ENCODE data around the gene DHRS9.

Gene DHRS9

GRCh38 chr2:169073211-169073962, 4.0 kb downstream of the DHRS9 start (continued):
- TF ChIP-seq PATZ1 (CRISPR knock-in tag; IDR thresholded peaks at IDR 0.05; ENCODE audit: borderline replicate concordance) = no peak

GRCh38 chr2:169073963-169074751, 4.8 kb downstream of the DHRS9 start:
- TF ChIP-seq ARNTL (CRISPR knock-in tag; IDR thresholded peaks at IDR 0.05; ENCODE audit: borderline replicate concordance, low read depth) (no peak), CSDC2 (CRISPR knock-in tag; IDR thresholded peaks at IDR 0.05) (no peak), ZNF8 (CRISPR knock-in tag; IDR thresholded peaks at IDR 0.05) (no peak), TCF4 (CRISPR knock-in tag; IDR thresholded peaks at IDR 0.05; ENCODE audit: borderline replicate concordance) (no peak), ZNF70 (CRISPR knock-in tag; IDR thresholded peaks at IDR 0.05) (no peak), OSR1 (CRISPR knock-in tag; IDR thresholded peaks at IDR 0.05) (no peak), BACH2 (CRISPR knock-in tag; IDR thresholded peaks at IDR 0.05; ENCODE audit: borderline replicate concordance) (no peak), TOX (CRISPR knock-in tag; IDR thresholded peaks at IDR 0.05; ENCODE audit: borderline replicate concordance) (no peak), ESRRG (CRISPR knock-in tag; IDR thresholded peaks at IDR 0.05) (no peak), PPARA (CRISPR knock-in tag; IDR thresholded peaks at IDR 0.05; ENCODE audit: borderline replicate concordance) (no peak)
- no peak for ATAC-seq

- TF ChIP-seq ZNF70 (CRISPR knock-in tag; IDR thresholded peaks at IDR 0.05) = no peak
- TF ChIP-seq RARB (CRISPR knock-in tag; IDR thresholded peaks at IDR 0.05) = no peak
- TF ChIP-seq POU6F1 (CRISPR knock-in tag; IDR thresholded peaks at IDR 0.05; ENCODE audit: borderline replicate concordance, low read depth) = no peak
- TF ChIP-seq TOX (CRISPR knock-in tag; IDR thresholded peaks at IDR 0.05; ENCODE audit: borderline replicate concordance) = no peak
- TF ChIP-seq, protein P1, sequence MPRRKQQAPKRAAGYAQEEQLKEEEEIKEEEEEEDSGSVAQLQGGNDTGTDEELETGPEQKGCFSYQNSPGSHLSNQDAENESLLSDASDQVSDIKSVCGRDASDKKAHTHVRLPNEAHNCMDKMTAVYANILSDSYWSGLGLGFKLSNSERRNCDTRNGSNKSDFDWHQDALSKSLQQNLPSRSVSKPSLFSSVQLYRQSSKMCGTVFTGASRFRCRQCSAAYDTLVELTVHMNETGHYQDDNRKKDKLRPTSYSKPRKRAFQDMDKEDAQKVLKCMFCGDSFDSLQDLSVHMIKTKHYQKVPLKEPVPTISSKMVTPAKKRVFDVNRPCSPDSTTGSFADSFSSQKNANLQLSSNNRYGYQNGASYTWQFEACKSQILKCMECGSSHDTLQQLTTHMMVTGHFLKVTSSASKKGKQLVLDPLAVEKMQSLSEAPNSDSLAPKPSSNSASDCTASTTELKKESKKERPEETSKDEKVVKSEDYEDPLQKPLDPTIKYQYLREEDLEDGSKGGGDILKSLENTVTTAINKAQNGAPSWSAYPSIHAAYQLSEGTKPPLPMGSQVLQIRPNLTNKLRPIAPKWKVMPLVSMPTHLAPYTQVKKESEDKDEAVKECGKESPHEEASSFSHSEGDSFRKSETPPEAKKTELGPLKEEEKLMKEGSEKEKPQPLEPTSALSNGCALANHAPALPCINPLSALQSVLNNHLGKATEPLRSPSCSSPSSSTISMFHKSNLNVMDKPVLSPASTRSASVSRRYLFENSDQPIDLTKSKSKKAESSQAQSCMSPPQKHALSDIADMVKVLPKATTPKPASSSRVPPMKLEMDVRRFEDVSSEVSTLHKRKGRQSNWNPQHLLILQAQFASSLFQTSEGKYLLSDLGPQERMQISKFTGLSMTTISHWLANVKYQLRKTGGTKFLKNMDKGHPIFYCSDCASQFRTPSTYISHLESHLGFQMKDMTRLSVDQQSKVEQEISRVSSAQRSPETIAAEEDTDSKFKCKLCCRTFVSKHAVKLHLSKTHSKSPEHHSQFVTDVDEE (CRISPR knock-in tag; IDR thresholded peaks at IDR 0.05) = no peak
- no peak for TF ChIP-seq ZFP3 (CRISPR knock-in tag; IDR thresholded peaks at IDR 0.05)
- no peak for TF ChIP-seq OSR1 (CRISPR knock-in tag; IDR thresholded peaks at IDR 0.05)
- no peak for ATAC-seq
These were observed 8.4 kb downstream of the DHRS9 start for GRCh38 chr2:169077674-169078240.

DNA sequence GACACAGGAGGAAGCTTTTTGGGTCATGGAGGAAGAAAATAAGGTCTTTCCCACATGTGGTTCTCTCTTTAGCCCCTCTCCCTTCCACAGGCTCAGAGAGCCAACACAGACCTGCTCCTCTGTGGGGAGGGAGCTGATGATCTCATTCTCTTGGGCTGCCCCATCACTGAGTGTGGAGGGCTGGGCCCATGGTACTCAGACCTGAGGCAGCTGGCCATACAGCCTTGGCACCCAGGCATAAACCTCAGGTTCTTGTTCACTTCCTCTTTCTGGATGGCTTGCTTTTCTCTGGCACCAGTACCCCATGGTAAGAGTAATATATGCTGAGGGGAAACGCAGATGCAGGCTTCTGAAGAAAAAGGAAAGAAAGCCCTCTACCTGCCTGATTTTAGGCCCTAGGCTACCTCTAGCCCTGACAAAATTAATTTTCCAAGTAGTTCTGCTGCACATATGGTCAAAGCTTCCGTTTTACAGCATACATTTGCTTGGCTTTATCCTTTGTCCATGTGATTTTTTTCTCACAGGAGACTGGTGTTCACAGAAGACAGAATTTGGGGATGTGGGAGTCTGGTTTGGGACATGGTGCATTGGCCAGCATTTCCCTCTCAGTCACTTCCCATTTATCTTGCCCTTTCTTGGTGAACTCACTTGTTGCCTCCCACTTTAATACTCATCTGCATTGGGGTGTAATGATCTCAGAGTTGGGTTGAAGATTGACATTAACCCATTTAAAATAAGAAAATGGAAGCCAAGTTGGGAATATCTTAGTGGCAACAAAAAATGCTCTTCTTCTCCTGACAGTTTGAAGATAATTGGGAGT, 11.1 kb downstream of the DHRS9 start:
- TF ChIP-seq ZNF70 (CRISPR knock-in tag; IDR thresholded peaks at IDR 0.05) (no peak), TCF4 (CRISPR knock-in tag; IDR thresholded peaks at IDR 0.05; ENCODE audit: borderline replicate concordance) (no peak), ESRRG (CRISPR knock-in tag; IDR thresholded peaks at IDR 0.05) (no peak)
- TF ChIP-seq, protein P1 (CRISPR knock-in tag; IDR thresholded peaks at IDR 0.05) = no peak
- ATAC-seq = no peak

Measured in SK-N-SH treated with all-trans-retinoic acid at 6 μM for 48 hours (cell line).